Gastroesophageal sphincter (tissue), 3 donors: ENCODE results near the gene HMGCR.

Experiments
- POLR2A ChIP-seq, 2 donors: fragments of 450-650 bp; IDR thresholded peaks; one replicate each; pipeline ENCODE4 v1.6.1; 2017; ENCODE audit warnings: antibody characterized with exemption in 2 of 2, mild to moderate bottlenecking in 2 of 2, moderate library complexity in 1 of 2
- TF ChIP-seq, protein P1 (sequence below), 4 experiments: fragments of 200-600 bp in 2 of 4; fragments of 450-650 bp in 2 of 4; sonication (generic) in 1 of 4; IDR thresholded peaks; one replicate each; pipeline ENCODE4 v1.5.1; 2017 to 2019; ENCODE audit warnings: antibody characterized with exemption in 4 of 4, mild to moderate bottlenecking in 2 of 4, moderate library complexity in 2 of 4

- TF ChIP-seq, protein P1, sequence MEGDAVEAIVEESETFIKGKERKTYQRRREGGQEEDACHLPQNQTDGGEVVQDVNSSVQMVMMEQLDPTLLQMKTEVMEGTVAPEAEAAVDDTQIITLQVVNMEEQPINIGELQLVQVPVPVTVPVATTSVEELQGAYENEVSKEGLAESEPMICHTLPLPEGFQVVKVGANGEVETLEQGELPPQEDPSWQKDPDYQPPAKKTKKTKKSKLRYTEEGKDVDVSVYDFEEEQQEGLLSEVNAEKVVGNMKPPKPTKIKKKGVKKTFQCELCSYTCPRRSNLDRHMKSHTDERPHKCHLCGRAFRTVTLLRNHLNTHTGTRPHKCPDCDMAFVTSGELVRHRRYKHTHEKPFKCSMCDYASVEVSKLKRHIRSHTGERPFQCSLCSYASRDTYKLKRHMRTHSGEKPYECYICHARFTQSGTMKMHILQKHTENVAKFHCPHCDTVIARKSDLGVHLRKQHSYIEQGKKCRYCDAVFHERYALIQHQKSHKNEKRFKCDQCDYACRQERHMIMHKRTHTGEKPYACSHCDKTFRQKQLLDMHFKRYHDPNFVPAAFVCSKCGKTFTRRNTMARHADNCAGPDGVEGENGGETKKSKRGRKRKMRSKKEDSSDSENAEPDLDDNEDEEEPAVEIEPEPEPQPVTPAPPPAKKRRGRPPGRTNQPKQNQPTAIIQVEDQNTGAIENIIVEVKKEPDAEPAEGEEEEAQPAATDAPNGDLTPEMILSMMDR (IDR thresholded peaks at IDR 0.05) = no peak
- no peak for TF ChIP-seq POLR2A (IDR thresholded peaks at IDR 0.05)
Measured at GRCh38 chr5:75310212-75310611, 26.8 kb upstream of the HMGCR start.
